ENCODE data around the gene TMC2. TPM values are rescaled to one million over a fixed set of nuclear protein-coding genes. Genes with fewer than 3 reads are reported as not detected.

Gene TMC2
- polyA plus RNA-seq, 2 of the 4 experiments (the other 2 are of a cell fraction) = not detected

DNA sequence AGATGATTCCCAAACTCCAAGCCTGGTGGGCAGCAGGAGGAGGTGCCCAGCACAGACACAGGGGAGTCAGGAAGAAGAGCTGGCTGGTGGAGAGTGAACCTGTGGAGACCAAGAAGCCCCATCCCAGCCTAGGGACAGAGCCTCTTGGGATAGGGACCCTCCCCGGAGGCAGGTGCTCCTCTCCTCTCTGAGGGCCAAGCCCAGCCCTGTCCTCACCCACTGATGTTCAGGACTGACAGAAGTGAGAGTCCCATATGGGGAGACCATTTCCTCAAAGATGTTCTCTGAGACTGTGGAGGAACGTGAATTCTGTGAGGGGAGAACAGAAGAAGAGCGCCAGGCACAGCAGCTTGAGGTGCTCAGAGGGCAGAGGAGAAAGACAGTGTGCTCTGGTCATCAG lies 153.8 kb downstream of the TMC2 start:
- DNase-seq (ENCODE audit: low read depth in 1 of 2, low spot score in 1 of 2) = no peak
- CTCF ChIA-PET = interaction anchor here (1.2 to 4.4 kb wide), 5 partner anchors 51 to 237 kb away, joined by 5 to 22 read pairs (median 17); no protein-coding TSS in a partner anchor

DNA sequence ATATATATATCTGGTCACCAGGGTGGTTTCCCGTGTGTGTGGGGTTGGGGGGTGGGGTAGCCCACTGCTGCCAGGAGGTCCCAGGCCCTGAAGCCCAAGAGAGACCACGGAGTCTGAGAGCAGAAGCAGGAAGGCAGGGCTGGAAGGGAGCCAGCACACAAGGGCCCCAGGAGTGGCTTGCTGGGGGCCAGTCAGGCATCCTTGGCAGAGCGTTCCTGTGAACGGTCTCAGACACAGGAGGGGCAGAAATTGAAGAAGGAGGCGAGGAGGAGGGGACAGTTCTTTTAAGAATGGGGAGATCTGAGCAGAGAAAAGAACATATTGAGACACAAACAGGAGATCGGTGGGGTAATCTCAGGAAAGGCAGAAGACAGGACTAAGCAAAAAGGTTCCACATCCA lies 154.3 kb downstream of the TMC2 start:
- H3K4me2 ChIP-seq = no peak overlapping the region
- FAIRE-seq = no peak
- H3K27ac ChIP-seq = no peak overlapping the region
- H3K4me3 ChIP-seq = no peak overlapping the region
- TF ChIP-seq KDM5A (IDR thresholded peaks at IDR 0.05) = no peak
- TF ChIP-seq ZSCAN20 (CRISPR knock-in tag; IDR thresholded peaks at IDR 0.05) = no peak
- TF ChIP-seq RFX5 (IDR thresholded peaks at IDR 0.05) = no peak
- TF ChIP-seq, protein P1, sequence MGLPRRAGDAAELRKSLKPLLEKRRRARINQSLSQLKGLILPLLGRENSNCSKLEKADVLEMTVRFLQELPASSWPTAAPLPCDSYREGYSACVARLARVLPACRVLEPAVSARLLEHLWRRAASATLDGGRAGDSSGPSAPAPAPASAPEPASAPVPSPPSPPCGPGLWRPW (IDR thresholded peaks at IDR 0.05) = no peak
- TF ChIP-seq, protein P2, sequence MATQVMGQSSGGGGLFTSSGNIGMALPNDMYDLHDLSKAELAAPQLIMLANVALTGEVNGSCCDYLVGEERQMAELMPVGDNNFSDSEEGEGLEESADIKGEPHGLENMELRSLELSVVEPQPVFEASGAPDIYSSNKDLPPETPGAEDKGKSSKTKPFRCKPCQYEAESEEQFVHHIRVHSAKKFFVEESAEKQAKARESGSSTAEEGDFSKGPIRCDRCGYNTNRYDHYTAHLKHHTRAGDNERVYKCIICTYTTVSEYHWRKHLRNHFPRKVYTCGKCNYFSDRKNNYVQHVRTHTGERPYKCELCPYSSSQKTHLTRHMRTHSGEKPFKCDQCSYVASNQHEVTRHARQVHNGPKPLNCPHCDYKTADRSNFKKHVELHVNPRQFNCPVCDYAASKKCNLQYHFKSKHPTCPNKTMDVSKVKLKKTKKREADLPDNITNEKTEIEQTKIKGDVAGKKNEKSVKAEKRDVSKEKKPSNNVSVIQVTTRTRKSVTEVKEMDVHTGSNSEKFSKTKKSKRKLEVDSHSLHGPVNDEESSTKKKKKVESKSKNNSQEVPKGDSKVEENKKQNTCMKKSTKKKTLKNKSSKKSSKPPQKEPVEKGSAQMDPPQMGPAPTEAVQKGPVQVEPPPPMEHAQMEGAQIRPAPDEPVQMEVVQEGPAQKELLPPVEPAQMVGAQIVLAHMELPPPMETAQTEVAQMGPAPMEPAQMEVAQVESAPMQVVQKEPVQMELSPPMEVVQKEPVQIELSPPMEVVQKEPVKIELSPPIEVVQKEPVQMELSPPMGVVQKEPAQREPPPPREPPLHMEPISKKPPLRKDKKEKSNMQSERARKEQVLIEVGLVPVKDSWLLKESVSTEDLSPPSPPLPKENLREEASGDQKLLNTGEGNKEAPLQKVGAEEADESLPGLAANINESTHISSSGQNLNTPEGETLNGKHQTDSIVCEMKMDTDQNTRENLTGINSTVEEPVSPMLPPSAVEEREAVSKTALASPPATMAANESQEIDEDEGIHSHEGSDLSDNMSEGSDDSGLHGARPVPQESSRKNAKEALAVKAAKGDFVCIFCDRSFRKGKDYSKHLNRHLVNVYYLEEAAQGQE (IDR thresholded peaks at IDR 0.05) = no peak
- no peak for TF ChIP-seq GATA3 (IDR thresholded peaks at IDR 0.05; ENCODE audit: borderline replicate concordance)
- TF ChIP-seq RNF2 (IDR thresholded peaks at IDR 0.05; ENCODE audit: borderline replicate concordance, low read depth) = no peak
- TF ChIP-seq JUN (IDR thresholded peaks at IDR 0.05) = no peak
- TF ChIP-seq, protein P3, sequence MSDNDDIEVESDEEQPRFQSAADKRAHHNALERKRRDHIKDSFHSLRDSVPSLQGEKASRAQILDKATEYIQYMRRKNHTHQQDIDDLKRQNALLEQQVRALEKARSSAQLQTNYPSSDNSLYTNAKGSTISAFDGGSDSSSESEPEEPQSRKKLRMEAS (IDR thresholded peaks at IDR 0.05) = no peak
- no peak for TF ChIP-seq HDAC2 (IDR thresholded peaks at IDR 0.05)
- no peaks in the 10 kb centered on the region for H3K9me3 ChIP-seq
- POLR2A ChIA-PET = no interaction called here
- no peak for DNase-seq (ENCODE audit: low read depth in 1 of 2, low spot score in 1 of 2)
- H3K4me1 ChIP-seq = peaks cover 8% of the 10 kb centered on the region; the same call in 1 of the 3 replicates
- CTCF ChIA-PET = interaction anchor here (0.8 to 4.4 kb wide), 4 partner anchors 50 to 318 kb away, joined by 3 to 18 read pairs (median 11); no protein-coding TSS in a partner anchor
- ATAC-seq = no peak
- WGBS (ENCODE audit: missing lambda C conversion rate) = 75% methylated on average over 6 of the region's 6 CpGs

More for the DNA sequence above, 153.8 kb downstream of the TMC2 start:
- H3K4me3 ChIP-seq = no peak overlapping the region
- FAIRE-seq (no peak), ATAC-seq (no peak)
- H3K4me1 ChIP-seq = peaks cover 8% of the 10 kb centered on the region; the same call in 1 of the 3 replicates
- 43% methylated on average over 3 of the region's 3 CpGs for WGBS (ENCODE audit: missing lambda C conversion rate)
- H3K9me3 ChIP-seq = no peaks in the 10 kb centered on the region
- H3K27ac ChIP-seq = no peak overlapping the region
- H3K4me2 ChIP-seq = no peak overlapping the region
- no peak for TF ChIP-seq HOXA7 (CRISPR knock-in tag; IDR thresholded peaks at IDR 0.05)
- TF ChIP-seq, protein P4, sequence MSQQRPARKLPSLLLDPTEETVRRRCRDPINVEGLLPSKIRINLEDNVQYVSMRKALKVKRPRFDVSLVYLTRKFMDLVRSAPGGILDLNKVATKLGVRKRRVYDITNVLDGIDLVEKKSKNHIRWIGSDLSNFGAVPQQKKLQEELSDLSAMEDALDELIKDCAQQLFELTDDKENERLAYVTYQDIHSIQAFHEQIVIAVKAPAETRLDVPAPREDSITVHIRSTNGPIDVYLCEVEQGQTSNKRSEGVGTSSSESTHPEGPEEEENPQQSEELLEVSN (IDR thresholded peaks at IDR 0.05; ENCODE audit: borderline replicate concordance, low read depth) = no peak
- TF ChIP-seq, protein P5, sequence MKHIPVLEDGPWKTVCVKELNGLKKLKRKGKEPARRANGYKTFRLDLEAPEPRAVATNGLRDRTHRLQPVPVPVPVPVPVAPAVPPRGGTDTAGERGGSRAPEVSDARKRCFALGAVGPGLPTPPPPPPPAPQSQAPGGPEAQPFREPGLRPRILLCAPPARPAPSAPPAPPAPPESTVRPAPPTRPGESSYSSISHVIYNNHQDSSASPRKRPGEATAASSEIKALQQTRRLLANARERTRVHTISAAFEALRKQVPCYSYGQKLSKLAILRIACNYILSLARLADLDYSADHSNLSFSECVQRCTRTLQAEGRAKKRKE (CRISPR knock-in tag; IDR thresholded peaks at IDR 0.05; ENCODE audit: low read depth) = no peak
- no peak for TF ChIP-seq CEBPB (IDR thresholded peaks at IDR 0.05)
- TF ChIP-seq, protein P1 (IDR thresholded peaks at IDR 0.05) = no peak
- no peak for TF ChIP-seq HOXB5 (CRISPR knock-in tag; IDR thresholded peaks at IDR 0.05)
- no peak for TF ChIP-seq MAFK (IDR thresholded peaks at IDR 0.05; ENCODE audit: partially characterized antibody)
- TF ChIP-seq, protein P6, sequence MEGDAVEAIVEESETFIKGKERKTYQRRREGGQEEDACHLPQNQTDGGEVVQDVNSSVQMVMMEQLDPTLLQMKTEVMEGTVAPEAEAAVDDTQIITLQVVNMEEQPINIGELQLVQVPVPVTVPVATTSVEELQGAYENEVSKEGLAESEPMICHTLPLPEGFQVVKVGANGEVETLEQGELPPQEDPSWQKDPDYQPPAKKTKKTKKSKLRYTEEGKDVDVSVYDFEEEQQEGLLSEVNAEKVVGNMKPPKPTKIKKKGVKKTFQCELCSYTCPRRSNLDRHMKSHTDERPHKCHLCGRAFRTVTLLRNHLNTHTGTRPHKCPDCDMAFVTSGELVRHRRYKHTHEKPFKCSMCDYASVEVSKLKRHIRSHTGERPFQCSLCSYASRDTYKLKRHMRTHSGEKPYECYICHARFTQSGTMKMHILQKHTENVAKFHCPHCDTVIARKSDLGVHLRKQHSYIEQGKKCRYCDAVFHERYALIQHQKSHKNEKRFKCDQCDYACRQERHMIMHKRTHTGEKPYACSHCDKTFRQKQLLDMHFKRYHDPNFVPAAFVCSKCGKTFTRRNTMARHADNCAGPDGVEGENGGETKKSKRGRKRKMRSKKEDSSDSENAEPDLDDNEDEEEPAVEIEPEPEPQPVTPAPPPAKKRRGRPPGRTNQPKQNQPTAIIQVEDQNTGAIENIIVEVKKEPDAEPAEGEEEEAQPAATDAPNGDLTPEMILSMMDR (IDR thresholded peaks at IDR 0.05) = no peak
- POLR2A ChIA-PET = no interaction called here
